Activated CD4-positive, CD25-positive, alpha-beta regulatory T cell treated with anti-CD3 and anti-CD28 coated beads, Interleukin-2, amount 50 U/mL, for 16 hours (primary cell): ENCODE data around the gene GLI3.

Experiments used
- DNase-seq: peaks from one replicate; pipeline ENCODE4 v3.0.0-alpha.2; 2020; ENCODE audit warnings: low read depth, low spot score

GLI3 gene

DNA sequence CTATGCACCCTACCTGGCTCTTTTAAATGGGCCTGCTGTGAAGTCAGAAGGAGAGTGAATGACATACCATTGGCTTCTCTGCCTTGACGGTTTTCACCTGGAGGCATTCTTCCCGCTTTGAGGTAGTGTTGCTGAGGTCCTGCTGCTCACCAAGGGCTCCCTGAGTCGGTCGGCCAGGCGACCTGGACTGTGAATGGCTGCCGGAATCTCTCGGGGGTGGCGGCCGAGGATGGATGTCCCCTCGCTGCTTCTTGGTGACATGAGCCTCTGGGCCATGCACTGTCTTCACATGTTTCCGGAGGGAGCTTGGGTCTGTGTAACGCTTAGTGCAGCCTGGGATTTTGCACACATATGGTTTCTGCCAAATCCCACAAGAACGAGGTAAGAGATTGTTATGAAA lies 264.7 kb downstream of the GLI3 start:
- DNase-seq: no peak

- no peak for DNase-seq
These were observed 265.3 kb downstream of the GLI3 start for GRCh38 chr7:41971640-41972187.

DNA sequence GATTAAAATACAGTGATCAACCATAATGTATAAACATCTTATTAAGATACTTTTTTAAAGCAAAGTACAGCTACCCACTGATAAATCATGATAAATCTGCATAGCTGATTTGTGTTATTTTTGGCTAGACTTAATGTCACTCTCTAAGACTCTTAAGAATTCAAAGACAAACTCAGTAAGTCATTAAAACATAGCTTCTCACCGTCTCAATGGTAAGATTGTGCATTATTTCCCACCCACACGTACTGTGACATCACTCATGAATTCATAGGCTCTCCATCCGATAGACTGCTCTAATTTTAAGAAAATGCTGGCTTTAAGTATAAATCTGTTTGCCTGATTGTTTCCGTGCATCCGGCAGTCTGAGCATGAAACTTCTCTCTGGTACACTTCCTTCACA lies 266.1 kb downstream of the GLI3 start:
- no peak for DNase-seq

GRCh38 chr7:41969561-41970105 lies 267.4 kb downstream of the GLI3 start:
- DNase-seq: no peak

DNA sequence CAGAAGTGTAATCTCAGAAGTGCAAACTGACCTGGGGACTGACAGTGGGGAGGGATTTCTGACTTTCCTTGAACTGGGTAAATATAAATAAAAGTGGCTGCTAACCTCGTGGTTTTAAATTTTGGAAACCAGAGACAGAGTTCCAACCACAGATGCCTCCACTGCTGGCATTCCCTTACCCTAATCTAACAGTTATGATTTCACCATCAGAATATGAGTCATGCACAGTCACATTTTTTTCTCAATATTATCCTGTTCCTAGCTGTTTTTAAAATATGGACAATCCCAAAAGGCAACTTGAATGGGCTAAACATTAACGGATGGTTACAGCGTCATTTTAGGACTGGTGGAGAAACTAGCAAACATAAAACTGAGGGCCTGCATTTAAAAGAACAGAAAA lies 269.9 kb downstream of the GLI3 start:
- no peak for DNase-seq

GRCh38 chr7:41965951-41966505 lies 271.0 kb downstream of the GLI3 start:
- DNase-seq: no peak

DNA sequence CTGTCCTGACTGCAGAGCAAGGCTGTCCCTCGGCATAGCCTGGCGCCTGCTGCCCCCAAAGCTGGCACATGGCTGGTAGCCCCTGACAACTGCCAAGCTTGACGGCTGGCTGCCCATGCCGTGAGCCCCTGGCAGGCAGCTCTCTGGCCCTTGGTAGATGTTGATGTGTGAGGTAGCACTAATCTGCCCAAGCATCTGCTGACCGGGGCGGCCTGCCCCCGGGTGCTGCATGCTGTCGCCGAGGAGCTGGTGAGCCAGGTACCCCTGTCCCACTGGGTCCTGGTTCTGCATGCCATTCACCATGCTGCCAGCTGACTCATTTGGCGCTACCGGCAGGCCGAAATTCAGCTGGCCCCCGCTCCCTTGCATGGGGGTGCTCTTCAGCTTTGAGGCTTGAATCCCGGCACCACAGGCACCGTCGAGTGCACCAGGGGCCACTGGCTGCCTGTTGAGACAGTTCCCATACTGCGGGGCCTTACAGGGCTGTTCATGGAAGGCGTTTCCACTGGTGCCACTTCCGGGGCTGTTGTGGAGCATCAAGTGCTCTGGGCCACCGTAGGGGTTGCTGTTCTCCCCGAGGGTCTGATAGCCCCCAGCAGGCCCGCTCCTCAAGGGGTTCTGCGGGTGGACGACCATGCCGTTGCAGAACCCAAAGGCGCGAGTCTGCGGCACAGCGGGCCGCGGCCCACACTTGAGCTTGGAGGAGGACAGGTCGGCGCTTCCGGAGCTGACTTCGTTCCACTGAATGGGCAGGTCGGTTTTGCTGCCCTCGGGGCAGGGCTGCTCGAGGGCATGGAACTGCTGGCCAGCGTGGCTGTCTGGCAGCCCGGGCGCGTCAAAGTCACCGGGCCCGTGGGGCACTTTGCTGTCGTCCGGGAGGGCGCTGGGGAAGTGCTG lies 271.9 kb downstream of the GLI3 start:
- DNase-seq: no peak

DNA sequence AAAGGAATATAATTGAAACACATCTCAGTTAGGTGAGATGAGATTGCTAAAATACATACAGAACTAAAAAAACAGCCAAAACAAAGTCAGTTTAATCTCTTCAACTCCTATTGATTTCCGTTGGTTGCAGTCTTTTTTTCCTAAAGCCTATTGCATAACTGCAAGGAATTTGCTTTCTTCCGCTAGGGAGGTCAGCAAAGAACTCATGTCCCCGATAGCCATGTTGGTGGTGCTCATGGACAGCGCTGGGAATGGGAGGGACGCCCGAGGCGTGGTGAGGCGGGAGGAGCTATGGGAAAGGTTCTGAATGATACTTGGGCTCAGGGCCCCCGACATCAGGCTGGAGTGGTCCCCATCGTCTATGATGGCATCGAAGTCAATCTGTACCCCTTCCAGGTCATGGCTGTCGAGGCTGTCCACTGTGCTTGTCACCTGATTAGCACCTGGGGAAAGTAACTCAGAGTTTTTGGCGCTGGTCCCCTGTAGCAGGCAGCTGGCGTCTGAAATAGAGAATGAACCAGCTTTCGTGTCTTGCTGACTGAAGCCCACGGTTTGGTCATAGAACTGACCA lies 272.7 kb downstream of the GLI3 start:
- DNase-seq: no peak

DNA sequence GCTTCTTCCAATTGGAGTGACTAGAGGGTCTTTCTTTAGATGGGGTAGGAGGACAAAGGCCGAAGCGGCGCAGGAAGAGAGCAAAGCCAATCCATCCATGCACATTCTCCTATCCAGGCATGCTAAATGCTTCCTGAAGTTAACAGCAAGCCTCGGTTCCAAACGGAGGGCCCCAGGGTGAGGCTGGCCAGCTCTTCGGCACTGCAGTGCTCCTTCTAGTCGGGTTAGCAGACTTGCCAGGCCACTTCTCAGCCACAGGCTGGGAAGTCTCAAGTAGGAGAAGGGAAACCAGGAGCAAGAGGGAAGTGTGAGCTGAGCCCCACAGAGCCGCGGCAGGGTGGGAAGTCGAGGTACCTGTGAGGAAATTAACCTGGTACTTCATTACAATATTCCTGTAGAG lies 280.3 kb downstream of the GLI3 start:
- DNase-seq: no peak

DNA sequence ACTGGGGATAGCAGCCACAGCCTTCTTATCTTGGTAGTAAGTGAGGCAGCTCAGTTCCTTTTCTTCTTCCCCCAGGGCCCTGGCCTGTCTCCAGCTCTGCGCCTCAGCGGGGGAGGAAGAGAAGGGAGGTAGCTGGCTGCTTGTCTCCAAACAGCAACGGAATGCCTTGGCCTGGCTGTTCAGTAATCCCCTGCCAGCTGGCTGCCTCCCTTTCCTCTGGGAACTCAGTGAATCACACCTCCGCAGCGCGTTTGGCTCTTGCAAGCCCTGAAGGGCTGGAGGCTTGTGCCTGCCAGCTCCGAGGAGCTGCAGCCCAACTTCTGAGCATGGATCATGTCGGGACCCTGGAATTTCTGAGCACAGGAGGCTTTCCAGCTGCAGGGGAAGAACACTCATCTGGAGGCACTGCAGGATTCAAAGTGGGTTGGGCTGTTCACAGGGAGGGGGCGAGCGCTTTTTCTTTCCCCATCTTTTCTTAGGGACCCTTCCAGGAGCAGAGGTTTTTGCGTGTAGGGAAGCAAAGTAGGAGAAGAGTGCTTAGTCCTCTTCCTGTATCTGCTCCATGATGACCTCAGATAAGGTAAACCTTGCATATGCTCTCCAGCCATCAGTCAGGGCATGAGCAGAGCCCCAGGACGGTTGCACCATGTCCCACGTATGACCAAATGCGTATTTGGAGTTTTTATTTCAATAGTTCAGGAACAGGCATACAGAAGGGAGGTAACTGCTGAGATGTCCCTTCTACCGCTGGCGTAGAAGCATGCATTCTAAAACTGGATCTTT lies 280.9 kb downstream of the GLI3 start:
- DNase-seq: no peak

GRCh38 chr7:41955451-41955850 lies 281.6 kb downstream of the GLI3 start:
- no peak for DNase-seq

GRCh38 chr7:41954976-41955375 lies 282.0 kb downstream of the GLI3 start:
- DNase-seq: no peak

- DNase-seq: no peak
These were observed 288.5 kb downstream of the GLI3 start for GRCh38 chr7:41948503-41948902.

DNA sequence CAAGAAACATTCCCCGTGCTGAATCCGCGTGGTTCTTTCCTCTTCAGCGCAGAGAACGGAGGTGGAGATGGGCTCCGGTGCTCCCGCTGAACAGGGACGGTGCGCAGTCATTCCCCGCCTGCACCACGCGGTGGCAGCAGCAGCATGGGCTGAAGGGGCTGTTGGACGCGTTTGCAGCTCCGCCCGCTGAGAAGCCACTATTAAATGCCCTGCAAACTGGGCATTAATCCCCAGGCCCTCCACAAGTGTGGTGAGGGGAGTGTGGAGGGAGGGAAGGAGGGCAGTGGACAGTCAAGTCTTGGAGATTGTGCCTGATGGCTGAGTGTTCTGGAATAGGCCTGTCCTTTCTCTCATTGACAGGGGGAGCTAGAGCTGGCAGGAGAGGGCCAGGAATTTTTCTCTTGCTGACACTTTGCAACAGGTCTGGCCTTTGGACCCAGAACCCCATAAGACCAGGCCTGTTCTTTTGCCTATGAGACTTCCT lies 293.9 kb downstream of the GLI3 start:
- DNase-seq: peak; percentile 30

DNA sequence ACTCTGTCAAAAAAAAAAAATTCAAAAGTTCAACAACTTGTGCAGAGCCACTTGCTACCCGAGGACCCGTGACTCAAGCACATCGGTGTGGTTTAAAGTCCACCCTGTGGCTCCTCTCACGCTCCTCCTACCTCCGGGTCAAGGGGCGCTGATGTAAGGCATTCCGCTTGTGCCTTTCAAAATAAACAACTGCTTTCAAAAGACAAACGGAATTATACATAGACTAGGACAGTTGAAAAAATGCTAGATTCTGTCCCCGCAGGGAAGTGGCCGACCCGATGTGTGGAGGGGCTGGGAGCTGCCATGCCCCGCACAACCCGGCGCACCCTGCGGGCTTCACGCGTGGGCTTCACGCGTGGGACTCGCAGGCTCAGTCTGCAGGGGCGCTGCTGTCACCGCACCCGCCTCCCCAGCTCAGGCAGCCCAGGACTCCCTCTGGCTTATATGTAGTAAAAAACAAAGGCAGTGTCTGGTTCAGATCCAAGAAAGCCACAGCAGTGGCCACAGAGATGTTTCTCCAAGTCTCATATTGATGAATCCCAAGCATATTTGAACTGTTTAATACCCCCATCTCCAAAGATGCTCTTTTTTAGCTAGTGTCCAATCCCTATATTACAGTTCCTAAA lies 294.4 kb downstream of the GLI3 start:
- DNase-seq: no peak

DNA sequence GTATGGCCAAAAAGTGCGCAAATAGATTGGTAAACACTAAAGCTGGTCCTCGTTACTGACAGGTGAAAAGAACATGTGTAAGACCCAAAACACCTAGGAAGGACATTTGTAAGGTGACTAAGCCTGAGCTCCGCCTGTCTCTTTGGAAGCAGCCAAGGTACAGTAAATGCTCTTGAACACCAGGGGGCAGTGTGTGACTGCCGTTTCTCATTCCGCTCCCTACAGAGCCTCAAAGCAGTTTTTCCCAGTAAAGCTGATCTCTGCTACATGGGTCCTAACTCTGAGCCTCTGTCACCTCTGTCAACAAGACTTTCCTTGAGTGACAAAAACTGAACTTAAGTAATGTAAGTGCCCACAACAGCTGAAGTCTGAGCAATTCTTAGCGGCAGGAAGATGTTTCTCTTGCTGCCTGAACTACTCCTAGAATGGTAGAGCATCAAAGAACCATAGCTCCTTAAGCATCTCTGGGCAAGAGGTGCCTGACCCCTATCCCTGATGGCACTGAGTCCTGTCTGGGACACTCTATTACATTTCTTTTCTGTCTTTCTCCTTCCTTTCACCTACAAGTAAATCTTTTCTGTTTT lies 296.2 kb downstream of the GLI3 start:
- DNase-seq: peak; percentile 14

- DNase-seq: no peak
These were observed 298.6 kb downstream of the GLI3 start for GRCh38 chr7:41938371-41938770.

- no peak for DNase-seq
These were observed 303.6 kb downstream of the GLI3 start for GRCh38 chr7:41933427-41933826.

GRCh38 chr7:41931263-41931646 lies 305.8 kb downstream of the GLI3 start:
- no peak for DNase-seq

- DNase-seq: no peak
These were observed 306.3 kb downstream of the GLI3 start for GRCh38 chr7:41930538-41931262.
